K562 (cell line): ENCODE data around the gene PRKG2. TPM values are rescaled to one million over a fixed set of nuclear protein-coding genes. Genes with fewer than 3 reads are reported as not detected.

ENCODE experiments used
- ATAC-seq: fragments of 200-7000 bp; cut with Tn5 transposase; 3 replicates; pipeline ENCODE4 v1.9.1; 2020; ENCODE audit warnings: moderate library complexity
- BruUV-seq: library from RNA; stranded (reverse); fragments of 400-500 nt; replicated peaks from 2 replicates; lab custom pipeline; 2021; lab: Mats Ljungman, UMichigan
- CTCF ChIA-PET: fragments of 300-600 bp; formaldehyde crosslinking; extraction: SDS; loops from one replicate; lab custom pipeline; 2021; ENCODE audit warnings: low intra/inter-chr PET ratio; lab: Yijun Ruan, JAX
- POLR2A ChIA-PET: fragments of 300-600, 350-650 bp; sonication (Branson Sonifier 250); formaldehyde crosslinking; extraction: SDS; loops from one replicate; lab custom pipeline; 2021; ENCODE audit warnings: antibody characterized with exemption, inconsistent platforms; lab: Yijun Ruan, JAX
- DNase-seq, 4 experiments: peaks; one replicate each; pipeline versions ENCODE4 v3.0.0 to v3.0.0-alpha.2; 2011 to 2018; ENCODE audit warnings: low spot score in 3 of 4, mixed read lengths in 3 of 4; ENCODE audit errors: extremely low read depth in 1 of 4
- FAIRE-seq: peaks from 2 replicates; lab custom pipeline; 2011; peaks lifted over from hg19 to GRCh38; lab: Jason Lieb, UNC
- H2AFZ ChIP-seq: 2 replicates; pipeline ENCODE4 v1.6.0; 2011; ENCODE audit warnings: low read depth, low read length, control low read depth, inconsistent platforms
- H3K27ac ChIP-seq: fragments of 200-600 bp; 3 replicates; pipeline ENCODE4 v1.8.0; 2011; ENCODE audit warnings: low read depth, mild to moderate bottlenecking, control low read depth, inconsistent platforms, low read length, moderate library complexity, mixed read lengths; ENCODE audit errors: extremely low read depth
- H3K27me3 ChIP-seq, 2 experiments: fragments of 300-600 bp in 1 of 2; 2 replicates in 1 of 2; 3 replicates in 1 of 2; pipeline versions ENCODE4 v1.6.0 to v1.8.0; 2011; ENCODE audit warnings: inconsistent platforms in 2 of 2, low read length in 2 of 2, mild to moderate bottlenecking in 1 of 2, mixed read lengths in 1 of 2, moderate library complexity in 1 of 2; ENCODE audit not compliant: control insufficient read depth in 2 of 2, insufficient read depth in 2 of 2
- H3K36me3 ChIP-seq: fragments of 300-600 bp; 3 replicates; pipeline ENCODE4 v1.8.0; 2011; ENCODE audit warnings: mild to moderate bottlenecking, low read length, inconsistent platforms; ENCODE audit not compliant: control insufficient read depth, insufficient read depth
- H3K4me1 ChIP-seq, 2 experiments: fragments of 200-600 bp in 1 of 2; replicated peaks in 1 of 2; 2 replicates in 1 of 2; 3 replicates in 1 of 2; pipeline versions ENCODE4 v1.5.1 to v1.8.0; 2011; ENCODE audit warnings: inconsistent platforms in 2 of 2, low read length in 2 of 2, mild to moderate bottlenecking in 1 of 2, mixed read lengths in 1 of 2, moderate library complexity in 1 of 2; ENCODE audit not compliant: control insufficient read depth in 2 of 2, insufficient read depth in 2 of 2
- H3K4me2 ChIP-seq: 2 replicates; pipeline ENCODE4 v1.6.1; 2011; ENCODE audit warnings: low read length, control low read depth, inconsistent platforms, mixed read lengths; ENCODE audit not compliant: insufficient read depth
- H3K4me3 ChIP-seq: fragments of 200-600 bp; sonication (generic), shearing (Covaris generic); 2 replicates; pipeline ENCODE4 v1.5.1; 2016; ENCODE audit warnings: control low read depth, inconsistent platforms
- H3K79me2 ChIP-seq: fragments of 200-600 bp; 3 replicates; pipeline ENCODE4 v1.8.0; 2011; ENCODE audit warnings: low read length, inconsistent platforms; ENCODE audit not compliant: control insufficient read depth, insufficient read depth
- H3K9ac ChIP-seq, 2 experiments: 2 replicates each; pipeline versions ENCODE4 v1.6.0 to v1.6.1; 2011; ENCODE audit warnings: low read depth in 2 of 2, low read length in 2 of 2, control low read depth in 1 of 2, inconsistent platforms in 1 of 2, mild to moderate bottlenecking in 1 of 2, mixed read lengths in 1 of 2; ENCODE audit not compliant: insufficient read depth in 1 of 2
- H3K9me1 ChIP-seq: one replicate; pipeline ENCODE4 v1.6.0; 2011; ENCODE audit warnings: inconsistent platforms, mild to moderate bottlenecking, low read length, moderate library complexity; ENCODE audit not compliant: control insufficient read depth, insufficient read depth
- H3K9me3 ChIP-seq: replicated peaks from 2 replicates; pipeline ENCODE4 v1.5.1; 2011; ENCODE audit warnings: low read depth, low read length, inconsistent platforms; ENCODE audit not compliant: control insufficient read depth, insufficient read depth
- H4K20me1 ChIP-seq: replicated peaks from 2 replicates; pipeline ENCODE4 v1.6.1; 2011; ENCODE audit warnings: low read length, inconsistent platforms, mixed read lengths; ENCODE audit not compliant: control insufficient read depth, insufficient read depth
- MYC ChIP-seq, 2 experiments: fragments of 250-450 bp in 1 of 2; sonication (Bioruptor Pico) in 1 of 2; IDR thresholded peaks; 2 replicates each; pipeline versions ENCODE4 v1.5.1 to v1.6.1; 2012 to 2021; ENCODE audit warnings: low read depth in 2 of 2, borderline replicate concordance in 1 of 2, improper control_type of control experiment in 1 of 2, low read length in 1 of 2, mild to moderate bottlenecking in 1 of 2, moderate library complexity in 1 of 2
- WGBS: fragments of 100-300 bp; shearing (Covaris generic); methylation state at CpG from one replicate; pipeline ENCODE4 v1.1.6; 2016; ENCODE audit warnings: low coverage, mixed read lengths; ENCODE audit not compliant: insufficient coverage; ENCODE audit errors: missing lambda C conversion rate; 5-methylcytosine and 5-hydroxymethylcytosine counted together
- in situ Hi-C: fragments of 300-500 bp; cut with MboI; formaldehyde crosslinking; loops from 4 replicates; pipeline ENCODE4 v1.15.0; 2018; ENCODE audit warnings: inconsistent platforms, mixed read lengths
- intact Hi-C: fragments of 100-400 bp; cut with micrococcal nuclease; formaldehyde crosslinking; loops from 2 replicates; pipeline ENCODE4 v1.14.2; 2022
- polyA plus RNA-seq, 8 experiments: library from polyadenylated mRNA; depleted of rRNA in 4 of 8; stranded (reverse) in 5 of 8; unstranded in 3 of 8; fragments of >200 nt; fragmentation: Nextera tagmentation in 2 of 8; fragmentation: Illumina TruSeq in 1 of 8; extraction: Ambion mirVana in 2 of 8; extraction: Trizol in 1 of 8; gene quantifications; 2 replicates each; pipeline versions ENCODE4 v1.2.1 to v1.2.3, GENCODE V29; 2011 to 2014; ENCODE audit warnings: inconsistent platforms in 1 of 8, missing spikeins in 1 of 8
- total RNA-seq, 7 experiments: library from RNA; depleted of rRNA in 6 of 7; stranded (reverse); fragments of >200 nt in 6 of 7; fragmentation: Illumina TruSeq in 2 of 7; extraction: Trizol in 2 of 7; gene quantifications; 2 replicates each; pipeline versions ENCODE4 v1.2.1 to v1.2.3, GENCODE V29; 2011 to 2021; ENCODE audit warnings: low replicate concordance in 1 of 7
- TF ChIP-seq, protein P1 (sequence below): fragments of 450-650 bp; formaldehyde crosslinking; IDR thresholded peaks from 2 replicates; pipeline ENCODE4 v1.4.0; 2020; ENCODE audit warnings: mild to moderate bottlenecking, moderate library complexity
- TF ChIP-seq, protein P2 (sequence below): sonication (generic); formaldehyde crosslinking; IDR thresholded peaks from 2 replicates; pipeline ENCODE4 v1.8.1; 2023; ENCODE audit warnings: mild to moderate bottlenecking, missing genetic modification reagents

PRKG2 gene
- total and polyA plus RNA-seq, 9 of the 15 experiments (the other 6 are each of a cell fraction or from before 2014, with no cell fraction given) = 0.01 to 0.68 (median 0.34) TPM

DNA sequence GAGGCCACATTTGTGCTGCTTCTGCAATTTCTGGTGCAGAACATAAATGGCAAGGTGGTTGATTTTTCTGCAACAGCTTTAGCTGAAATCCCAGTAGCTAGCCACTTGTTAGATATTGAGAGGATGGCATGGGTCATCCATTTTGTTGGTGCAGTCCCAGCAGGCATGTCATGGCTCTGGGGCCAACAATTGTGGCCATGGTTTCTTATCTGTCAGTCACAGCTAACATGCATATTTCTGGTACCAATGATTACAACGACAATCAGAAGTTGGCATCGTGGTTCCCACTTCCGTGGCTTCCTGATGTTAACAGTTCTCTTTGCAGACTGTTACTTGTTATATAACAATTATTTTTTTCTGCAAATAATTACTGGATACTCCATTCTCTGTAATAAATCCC lies 42.8 kb upstream of the PRKG2 start:
- in situ Hi-C loops (no loop called here), intact Hi-C loops (no loop called here)
- TF ChIP-seq, protein P1, sequence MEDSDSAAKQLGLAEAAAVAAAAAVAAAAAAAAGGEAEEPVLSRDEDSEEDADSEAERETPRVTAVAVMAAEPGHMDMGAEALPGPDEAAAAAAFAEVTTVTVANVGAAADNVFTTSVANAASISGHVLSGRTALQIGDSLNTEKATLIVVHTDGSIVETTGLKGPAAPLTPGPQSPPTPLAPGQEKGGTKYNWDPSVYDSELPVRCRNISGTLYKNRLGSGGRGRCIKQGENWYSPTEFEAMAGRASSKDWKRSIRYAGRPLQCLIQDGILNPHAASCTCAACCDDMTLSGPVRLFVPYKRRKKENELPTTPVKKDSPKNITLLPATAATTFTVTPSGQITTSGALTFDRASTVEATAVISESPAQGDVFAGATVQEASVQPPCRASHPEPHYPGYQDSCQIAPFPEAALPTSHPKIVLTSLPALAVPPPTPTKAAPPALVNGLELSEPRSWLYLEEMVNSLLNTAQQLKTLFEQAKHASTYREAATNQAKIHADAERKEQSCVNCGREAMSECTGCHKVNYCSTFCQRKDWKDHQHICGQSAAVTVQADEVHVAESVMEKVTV (CRISPR knock-in tag) = no peak
- TF ChIP-seq MYC (IDR thresholded peaks at IDR 0.05; ENCODE audit: low read depth, low read length) (no peak), MYC (CRISPR knock-in tag; IDR thresholded peaks at IDR 0.05; ENCODE audit: borderline replicate concordance, low read depth) (no peak)
- H3K9me3 ChIP-seq = no peaks in the 10 kb centered on the region
- no peak for ATAC-seq
- FAIRE-seq = no peak
- BruUV-seq = no TSS peak
- H3K4me1 ChIP-seq = no peaks in the 10 kb centered on the region
- no peaks in the 10 kb centered on the region for H3K9me1 ChIP-seq
- no peak overlapping the region for H3K4me3 ChIP-seq
- no peak overlapping the region for H3K9ac ChIP-seq
- no peaks in the 10 kb centered on the region for H4K20me1 ChIP-seq
- no peak overlapping the region for H3K27ac ChIP-seq
- ChIA-PET CTCF (no interaction called here), POLR2A (no interaction called here)
- DNase-seq = no peak
- no peaks in the 10 kb centered on the region for H3K36me3 ChIP-seq
- H2AFZ ChIP-seq = no peak overlapping the region
- no peaks in the 10 kb centered on the region for H3K27me3 ChIP-seq
- no peak overlapping the region for H3K4me2 ChIP-seq
- no peaks in the 10 kb centered on the region for H3K79me2 ChIP-seq
- WGBS = 0% methylated on average over 3 of the region's 3 CpGs

DNA sequence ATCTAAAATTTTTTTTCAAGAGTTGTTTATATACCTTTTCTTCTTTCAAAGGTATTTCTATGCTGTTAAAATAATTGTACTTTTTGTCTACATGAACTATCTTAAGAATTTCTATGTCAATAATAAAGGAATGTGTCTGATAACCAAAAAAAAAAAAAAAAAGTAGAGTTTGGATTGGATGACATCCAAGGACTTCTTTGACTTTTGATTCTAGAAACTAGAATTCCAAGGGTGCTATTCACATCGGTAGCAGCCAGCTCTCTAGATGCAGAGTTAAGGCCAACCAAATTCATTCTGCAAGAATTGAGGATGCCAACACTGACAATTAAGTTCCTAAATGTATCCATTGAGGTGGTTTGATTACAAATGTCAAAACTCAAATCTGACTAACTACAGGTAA lies 42.0 kb upstream of the PRKG2 start:
- POLR2A ChIA-PET = no interaction called here
- CTCF ChIA-PET = no interaction called here

More for the DNA sequence above, 42.0 kb upstream of the PRKG2 start:
- ATAC-seq = no peak
- no peaks in the 10 kb centered on the region for H3K27me3 ChIP-seq
- 0% methylated on average over 1 of the region's 1 CpG for WGBS
- FAIRE-seq = no peak
- no peak overlapping the region for H3K4me3 ChIP-seq
- no TSS peak for BruUV-seq
- no peak for DNase-seq
- TF ChIP-seq, protein P2, sequence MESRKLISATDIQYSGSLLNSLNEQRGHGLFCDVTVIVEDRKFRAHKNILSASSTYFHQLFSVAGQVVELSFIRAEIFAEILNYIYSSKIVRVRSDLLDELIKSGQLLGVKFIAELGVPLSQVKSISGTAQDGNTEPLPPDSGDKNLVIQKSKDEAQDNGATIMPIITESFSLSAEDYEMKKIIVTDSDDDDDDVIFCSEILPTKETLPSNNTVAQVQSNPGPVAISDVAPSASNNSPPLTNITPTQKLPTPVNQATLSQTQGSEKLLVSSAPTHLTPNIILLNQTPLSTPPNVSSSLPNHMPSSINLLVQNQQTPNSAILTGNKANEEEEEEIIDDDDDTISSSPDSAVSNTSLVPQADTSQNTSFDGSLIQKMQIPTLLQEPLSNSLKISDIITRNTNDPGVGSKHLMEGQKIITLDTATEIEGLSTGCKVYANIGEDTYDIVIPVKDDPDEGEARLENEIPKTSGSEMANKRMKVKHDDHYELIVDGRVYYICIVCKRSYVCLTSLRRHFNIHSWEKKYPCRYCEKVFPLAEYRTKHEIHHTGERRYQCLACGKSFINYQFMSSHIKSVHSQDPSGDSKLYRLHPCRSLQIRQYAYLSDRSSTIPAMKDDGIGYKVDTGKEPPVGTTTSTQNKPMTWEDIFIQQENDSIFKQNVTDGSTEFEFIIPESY (CRISPR knock-in tag) = no peak
- TF ChIP-seq, all 486 proteins: peak for 0
- H3K4me1 ChIP-seq = no peaks in the 10 kb centered on the region
- no peak overlapping the region for H3K9ac ChIP-seq
- no peaks in the 10 kb centered on the region for H3K79me2 ChIP-seq
- H3K36me3 ChIP-seq = no peaks in the 10 kb centered on the region
- H3K9me1 ChIP-seq = no peaks in the 10 kb centered on the region
- H3K9me3 ChIP-seq = no peaks in the 10 kb centered on the region
- no peak overlapping the region for H3K4me2 ChIP-seq
- H2AFZ ChIP-seq = no peak overlapping the region
- H3K27ac ChIP-seq = no peak overlapping the region
- no peaks in the 10 kb centered on the region for H4K20me1 ChIP-seq
- intact Hi-C loops = no loop called here
- in situ Hi-C loops = no loop called here
